GM19452 (cell line): ENCODE data around the gene MFGE8.

ENCODE experiments used
- ATAC-seq: cut with Tn5 transposase; IDR thresholded peaks from one replicate; pipeline ENCODE4 v1.9.1; 2021; ENCODE audit not compliant: unreplicated experiment

Gene MFGE8

GRCh38 chr15:88900309-88900981, 12.7 kb downstream of the MFGE8 start:
- ATAC-seq = no peak

DNA sequence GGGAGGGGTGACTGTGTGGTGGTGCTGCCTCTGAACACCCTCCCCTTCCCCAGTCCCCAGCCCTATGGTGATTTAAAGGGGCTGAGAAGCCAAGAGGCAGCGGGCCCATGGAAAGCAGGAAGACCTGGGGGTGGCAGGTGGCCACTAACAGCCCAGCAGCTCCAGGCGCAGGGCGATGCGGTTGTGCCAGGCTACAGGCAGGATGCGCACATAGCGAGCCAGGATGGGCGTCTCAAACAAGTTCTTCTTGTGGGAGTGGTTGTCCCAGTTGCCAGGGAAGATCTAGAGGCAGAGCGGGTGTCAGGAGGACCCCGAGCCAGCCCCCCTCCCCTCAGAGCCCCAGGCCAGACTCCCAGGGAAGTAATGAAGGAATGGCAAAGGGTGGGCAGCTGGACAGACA, 13.9 kb downstream of the MFGE8 start:
- ATAC-seq = no peak

DNA sequence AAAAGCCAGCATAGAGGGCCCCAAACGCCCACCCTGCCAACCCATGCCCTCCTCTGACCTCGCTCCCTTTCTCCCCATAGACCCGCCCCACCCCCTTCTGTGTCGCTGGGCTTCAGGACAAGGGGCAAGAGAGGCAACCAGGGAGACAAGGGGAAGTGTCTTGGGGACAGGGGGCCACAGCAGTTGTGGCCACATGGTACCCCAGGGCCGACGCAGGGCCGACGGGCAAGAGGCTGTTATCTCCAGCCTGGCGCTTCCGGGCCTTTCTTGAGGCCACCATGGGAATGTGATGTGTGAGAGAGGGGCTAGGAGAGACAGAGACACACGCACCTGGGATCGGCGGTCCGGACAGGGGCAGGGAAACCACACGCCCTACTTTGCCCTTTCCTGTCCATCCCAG, 14.4 kb downstream of the MFGE8 start:
- ATAC-seq = no peak

GRCh38 chr15:88897456-88898194, 15.6 kb downstream of the MFGE8 start:
- no peak for ATAC-seq

- no peak for ATAC-seq
Observed at GRCh38 chr15:88897142-88897455, 16.1 kb downstream of the MFGE8 start.

- no peak for ATAC-seq
Observed at GRCh38 chr15:88896333-88897033, 16.7 kb downstream of the MFGE8 start.

DNA sequence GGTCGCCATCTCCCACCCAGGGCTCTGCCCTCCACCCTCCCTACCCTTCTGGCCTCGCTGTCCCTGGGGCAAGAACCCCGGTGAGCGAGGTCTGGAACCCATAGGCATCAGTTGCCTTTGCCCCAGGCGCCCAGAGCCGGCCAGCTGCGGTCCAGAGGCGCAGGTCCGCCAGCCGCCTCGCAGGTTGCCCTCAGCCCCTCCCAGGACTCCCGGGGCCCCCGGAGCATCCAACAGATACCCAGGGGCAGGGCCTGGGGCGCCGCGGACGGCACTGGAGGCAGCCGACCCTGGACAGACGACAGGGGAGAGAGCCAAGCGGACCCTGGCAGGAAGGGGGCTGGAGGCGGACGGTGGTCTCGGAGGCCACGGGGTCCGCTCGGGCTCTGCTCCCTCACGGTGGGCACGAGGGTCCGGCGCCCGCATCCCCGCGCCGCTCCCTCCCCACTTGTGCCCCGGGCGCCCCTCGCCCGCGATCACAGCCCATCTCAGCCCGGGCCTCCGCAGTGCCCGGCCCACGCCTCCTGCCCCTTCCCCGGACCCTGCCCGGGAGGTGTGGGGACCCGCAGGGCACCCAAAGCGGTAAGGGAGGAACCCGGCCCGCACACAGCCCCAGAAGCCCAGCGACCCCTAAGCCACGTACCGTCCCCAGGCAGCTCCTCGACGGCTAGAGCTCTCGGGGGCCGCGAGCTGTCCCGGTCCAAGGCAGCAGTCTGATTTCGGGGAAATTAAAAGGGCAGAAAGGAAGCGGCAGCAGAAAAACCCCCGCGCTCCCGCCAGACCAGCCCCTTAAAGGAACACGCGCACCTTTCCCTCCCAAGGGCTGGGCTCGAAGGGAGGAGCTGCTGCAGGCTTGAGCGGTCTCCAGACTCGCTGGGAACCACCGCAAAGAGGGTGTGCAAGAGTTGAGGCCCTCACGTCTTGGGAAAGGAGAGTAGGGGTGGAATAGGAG, 18.1 kb downstream of the MFGE8 start, which contains the start of gene HAPLN3:
Gene HAPLN3 (minus strand): TSS at position 726 of the 949 bp plus-strand sequence. CDS start 8,246 bp downstream, outside the sequence.
- ATAC-seq = peak; percentile 61

DNA sequence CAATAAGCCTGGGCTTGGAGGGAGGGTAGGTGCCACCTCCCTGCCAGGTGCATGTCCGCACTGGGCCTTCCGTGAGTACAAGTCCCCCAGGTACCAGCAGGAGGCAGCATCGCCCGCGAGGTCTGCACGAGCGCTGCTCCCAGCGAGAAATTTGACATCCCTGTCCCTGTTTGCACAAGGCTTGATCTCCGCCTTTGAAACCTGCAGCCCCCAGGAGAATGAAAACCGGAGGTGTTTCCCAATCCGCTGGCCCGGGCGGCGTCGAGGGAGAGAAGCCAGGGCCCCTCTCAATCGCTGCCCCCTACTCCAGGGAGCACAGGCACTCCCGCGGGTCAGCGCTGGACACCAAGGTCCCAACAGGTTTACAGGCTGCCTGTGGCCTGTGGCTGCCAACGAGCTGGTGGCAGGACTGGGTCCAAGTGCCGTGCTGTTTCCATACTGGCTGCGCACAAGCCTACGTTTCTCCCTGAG, 18.8 kb downstream of the MFGE8 start:
- ATAC-seq = peak; percentile 58

- ATAC-seq = no peak
Observed at GRCh38 chr15:88891540-88892254, 21.5 kb downstream of the MFGE8 start.

DNA sequence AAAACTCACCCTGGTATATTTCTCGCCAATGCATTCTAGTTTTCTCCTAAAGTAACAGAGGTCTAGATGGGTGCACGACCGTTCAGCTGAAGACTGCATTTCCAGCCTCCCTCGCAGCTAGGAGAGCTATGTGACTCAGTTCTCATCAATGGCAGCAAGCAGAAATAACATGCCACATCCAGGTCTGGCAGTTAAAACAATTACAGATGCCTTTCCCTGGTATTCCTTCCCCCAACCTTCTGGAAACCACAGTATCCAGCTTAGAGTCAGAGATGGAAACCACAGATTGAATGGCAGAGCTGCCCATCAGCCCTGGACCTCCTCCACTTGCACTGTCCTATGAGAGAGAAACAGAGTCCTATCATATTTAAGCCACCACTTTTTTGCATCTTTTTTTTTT, 22.7 kb downstream of the MFGE8 start:
- ATAC-seq = no peak

DNA sequence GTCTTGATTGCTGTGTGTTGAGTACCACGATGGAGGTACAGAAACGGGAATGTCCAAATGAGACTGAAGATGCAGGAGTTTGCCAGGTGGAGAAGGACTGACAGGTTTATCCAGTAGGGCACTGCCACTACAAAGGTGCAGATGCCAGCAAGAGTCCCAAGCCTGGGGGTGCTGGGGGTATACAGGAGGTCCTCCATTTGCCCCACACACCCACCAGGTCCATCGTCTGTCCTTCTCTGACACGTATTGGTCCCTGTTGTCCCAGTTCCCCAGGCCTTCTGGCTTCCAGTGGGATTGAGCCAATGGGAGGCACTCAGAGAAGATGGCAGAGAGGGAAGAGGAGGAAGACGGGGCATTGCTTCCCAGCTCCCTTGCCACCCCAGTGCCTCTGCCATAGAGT, 24.5 kb downstream of the MFGE8 start:
- no peak for ATAC-seq

DNA sequence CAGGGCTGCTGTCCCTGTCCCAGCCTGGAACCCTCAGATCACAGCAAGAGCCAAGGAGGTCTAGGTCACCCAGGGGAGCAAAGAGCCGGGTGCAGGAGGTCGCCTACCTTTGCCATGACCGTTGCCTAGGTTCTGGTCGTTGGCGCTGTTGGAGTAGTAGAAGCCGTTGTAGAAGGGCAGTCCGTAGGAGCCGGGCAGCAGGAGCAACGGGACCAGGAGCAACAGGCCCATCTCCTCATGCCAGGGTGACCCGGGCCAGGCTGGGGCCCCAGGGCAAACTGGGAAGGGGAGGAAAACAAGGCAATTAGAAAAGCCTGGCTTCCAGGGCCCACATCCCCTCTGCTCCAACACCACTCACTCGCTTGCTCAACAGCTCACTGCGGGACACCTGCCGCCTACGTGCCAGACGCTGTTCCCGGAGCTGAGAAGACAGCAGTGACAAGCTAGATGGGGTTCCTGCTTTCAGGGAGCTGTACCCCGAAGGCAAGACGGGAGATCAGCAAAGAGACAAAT, 26.1 kb downstream of the MFGE8 start:
- ATAC-seq = no peak

DNA sequence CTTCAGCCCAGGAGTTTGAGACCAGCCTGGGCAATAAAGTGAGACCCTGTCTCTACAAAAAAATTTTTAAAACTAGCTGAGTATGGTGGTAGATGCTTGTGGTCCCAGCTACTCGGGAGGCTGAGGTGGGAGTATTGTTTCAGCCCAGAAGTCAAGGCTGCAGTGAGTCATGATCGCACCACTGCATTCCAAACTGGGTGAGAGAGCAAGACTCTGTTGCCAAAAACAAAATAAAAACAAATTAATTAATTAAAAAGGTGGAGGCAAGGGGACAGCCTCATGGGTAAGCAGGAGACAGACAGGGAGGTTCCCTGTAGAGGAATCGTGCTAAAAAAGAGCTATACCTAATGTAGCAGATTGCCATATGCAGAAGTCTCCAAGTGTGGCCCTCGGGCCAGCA, 30.4 kb downstream of the MFGE8 start:
- ATAC-seq = no peak

DNA sequence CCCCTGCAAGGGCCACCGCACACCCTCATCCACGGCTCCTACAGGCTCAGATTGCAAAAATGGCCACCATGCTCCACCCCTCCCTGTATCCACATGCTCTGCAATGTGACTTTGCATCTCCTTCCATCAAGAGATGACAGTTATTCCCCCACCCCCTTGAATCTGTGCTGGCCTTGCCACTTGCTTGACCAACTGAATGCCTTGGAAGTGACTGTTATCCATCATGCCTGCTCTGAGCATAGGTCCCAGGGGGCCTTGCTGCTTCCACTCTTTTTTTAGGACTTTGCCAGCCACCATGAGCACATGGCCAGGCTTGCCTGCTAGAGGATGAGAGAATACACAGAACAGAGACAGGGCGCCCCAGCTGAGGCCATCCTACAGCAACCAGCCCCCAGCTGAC, 31.4 kb downstream of the MFGE8 start:
- no peak for ATAC-seq

- no peak for ATAC-seq
Observed at GRCh38 chr15:88880944-88881740, 32.0 kb downstream of the MFGE8 start.

DNA sequence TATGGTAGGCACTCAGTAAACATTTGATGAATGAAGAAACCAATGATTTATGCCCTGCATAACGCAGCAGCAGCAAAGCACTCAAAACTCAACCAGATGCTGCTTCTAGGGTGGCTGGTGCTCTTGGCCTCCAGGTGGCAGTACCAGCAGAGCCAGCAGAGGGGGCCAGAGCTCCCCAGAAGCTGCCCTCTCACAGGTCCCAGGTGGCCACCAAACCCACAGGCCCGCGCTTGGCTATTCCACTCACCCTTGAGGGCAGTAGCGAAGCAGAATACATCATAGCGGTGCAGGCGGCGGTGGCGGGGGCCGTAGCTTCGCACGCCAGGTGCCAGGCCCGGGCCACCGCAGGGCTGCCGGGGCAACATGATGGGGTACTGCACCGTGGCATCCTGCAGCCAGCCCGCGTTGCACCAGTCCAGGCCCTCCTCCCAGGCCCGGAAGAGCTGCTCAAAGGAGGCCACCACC, 34.4 kb downstream of the MFGE8 start:
- peak; percentile 74 for ATAC-seq

- no peak for ATAC-seq
Observed at GRCh38 chr15:88877906-88878305, 35.3 kb downstream of the MFGE8 start.

- ATAC-seq = no peak
Observed at GRCh38 chr15:88877415-88877814, 35.8 kb downstream of the MFGE8 start.

DNA sequence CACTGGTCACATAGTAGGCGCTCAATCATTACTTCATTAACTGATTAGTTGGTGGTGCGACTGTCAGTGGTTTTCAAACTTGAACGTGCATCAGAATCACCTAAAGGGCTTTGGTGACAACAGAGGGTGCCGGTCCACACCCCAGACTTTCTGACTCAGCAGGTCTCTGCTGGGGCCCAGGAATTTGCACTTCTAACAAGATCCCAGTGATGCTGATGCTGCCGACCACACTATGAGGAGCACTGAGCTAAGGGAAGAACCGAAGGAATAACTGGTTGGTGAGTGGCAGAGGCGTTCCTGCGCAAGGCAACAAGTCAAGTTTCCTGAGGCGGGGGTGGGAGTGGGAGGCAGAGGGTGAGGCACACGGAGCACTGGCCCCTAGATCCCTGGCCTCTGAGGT, 36.6 kb downstream of the MFGE8 start:
- no peak for ATAC-seq
